HG03066 (cell line): ENCODE measurements around the gene CPA3.
A peak's percentile ranks its signal among the peaks of the same experiment; 100 is the strongest.

Source experiments
- ATAC-seq: cut with Tn5 transposase; IDR thresholded peaks from one replicate; pipeline ENCODE4 v1.9.1; 2021; ENCODE audit warnings: low read depth; ENCODE audit not compliant: unreplicated experiment

The CPA3 gene

DNA sequence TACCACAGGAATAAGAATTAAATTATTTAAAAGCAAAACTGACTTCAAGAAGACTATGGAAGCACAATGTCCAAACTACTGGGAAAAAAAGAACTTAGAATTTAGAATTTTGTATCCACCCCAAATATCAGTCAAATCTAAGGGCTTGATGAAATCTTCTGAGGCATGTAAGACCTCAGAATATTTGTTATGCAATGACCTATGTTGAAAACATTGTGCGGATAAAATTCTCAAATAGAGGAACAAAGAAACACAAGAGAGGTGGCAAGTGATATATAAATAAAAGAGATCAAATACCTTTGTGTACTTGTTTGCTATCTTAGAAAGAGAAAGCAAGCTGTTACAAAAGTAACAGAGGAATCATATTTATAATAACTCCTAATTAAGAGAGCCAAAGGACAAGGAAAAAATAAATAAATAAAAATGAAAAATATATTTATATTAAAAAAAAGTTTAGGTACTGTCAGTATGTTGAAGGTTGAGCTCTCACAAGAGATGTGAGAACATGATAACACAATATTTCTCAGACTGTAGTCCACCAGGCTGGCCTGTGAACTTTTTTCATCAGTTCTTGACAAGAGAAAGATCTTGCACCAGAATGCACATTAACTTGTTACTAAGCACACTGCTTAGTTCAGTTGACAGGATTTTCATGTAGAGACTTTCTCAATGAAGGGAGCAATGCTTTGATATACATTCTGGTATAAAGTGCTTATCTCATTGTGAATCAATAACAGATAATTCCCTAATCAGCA lies 50.0 kb downstream of the CPA3 start:
- ATAC-seq, result no peak

DNA sequence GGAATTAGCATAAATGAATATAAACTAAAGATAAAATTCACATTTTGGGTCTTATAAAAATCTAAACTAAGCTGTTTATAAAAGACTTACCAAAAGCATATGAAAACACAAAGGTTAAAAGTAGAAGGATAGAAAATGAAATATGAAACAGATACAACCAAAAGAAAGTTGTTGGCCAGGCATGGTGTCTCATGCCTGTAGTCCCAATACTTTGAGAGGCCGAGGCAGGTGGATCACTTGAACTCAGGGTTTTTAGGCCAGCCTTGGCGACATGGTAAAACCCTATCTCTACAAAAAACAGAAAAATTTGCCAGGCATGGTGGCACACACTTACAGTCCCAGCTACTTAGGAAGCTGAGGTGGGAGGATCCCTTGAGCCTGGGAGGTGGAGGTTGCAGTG lies 51.0 kb downstream of the CPA3 start:
- no peak for ATAC-seq

DNA sequence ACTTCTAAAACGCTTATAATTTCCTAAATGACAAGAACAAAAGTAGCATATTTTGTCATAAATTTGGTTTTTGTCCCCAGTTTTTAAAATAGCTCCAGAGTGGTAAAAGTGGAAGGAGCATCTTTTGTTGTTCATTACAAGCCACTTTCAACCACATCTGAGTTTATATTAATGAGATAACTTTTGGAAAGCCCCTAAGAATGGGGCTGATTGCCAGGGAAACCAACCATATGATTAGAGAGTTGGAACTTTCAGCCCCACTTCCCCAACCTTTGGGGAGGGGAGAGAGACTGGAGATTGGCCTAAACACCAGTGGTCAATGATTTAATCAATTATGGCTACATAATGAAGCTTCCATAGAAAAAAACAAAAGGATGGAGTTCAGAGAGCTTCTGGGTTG lies 57.4 kb downstream of the CPA3 start:
- no peak for ATAC-seq

DNA sequence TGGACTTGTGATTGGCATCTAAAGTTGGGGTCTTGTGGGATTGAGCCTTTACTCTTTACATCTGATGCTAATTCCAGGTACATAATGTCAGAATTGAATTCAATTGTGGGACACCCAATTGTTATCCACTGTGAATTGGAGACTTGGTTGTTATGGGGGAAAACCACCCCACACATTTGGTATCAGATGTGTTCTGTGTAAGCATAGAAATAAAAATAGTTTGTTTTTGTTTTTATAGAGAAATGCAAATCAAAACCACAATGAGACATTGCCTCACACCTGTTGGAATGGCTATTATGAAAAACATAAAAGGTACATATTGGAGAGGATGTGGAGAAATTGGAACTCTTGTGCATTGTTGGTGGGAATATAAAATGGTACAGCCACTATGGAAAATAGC lies 58.5 kb downstream of the CPA3 start:
- ATAC-seq, result no peak

DNA sequence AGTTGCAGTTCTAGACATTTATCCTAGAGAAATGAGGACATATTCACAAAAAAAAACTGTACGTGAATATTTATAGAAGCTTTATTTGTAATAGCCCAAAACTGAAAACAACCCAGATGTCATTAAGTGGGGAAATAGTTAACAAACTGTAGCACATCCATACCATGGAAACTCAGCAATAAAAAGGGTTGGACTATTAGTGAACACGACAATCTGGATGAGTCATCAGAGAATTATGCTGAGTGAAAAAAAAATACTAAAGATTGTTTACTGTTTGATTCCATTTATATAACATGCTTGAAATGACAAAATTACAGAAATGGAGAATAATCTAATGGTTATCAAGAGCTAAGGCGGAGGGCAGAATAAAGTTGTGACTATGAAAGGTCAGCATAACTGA lies 59.5 kb downstream of the CPA3 start:
- no peak for ATAC-seq

DNA sequence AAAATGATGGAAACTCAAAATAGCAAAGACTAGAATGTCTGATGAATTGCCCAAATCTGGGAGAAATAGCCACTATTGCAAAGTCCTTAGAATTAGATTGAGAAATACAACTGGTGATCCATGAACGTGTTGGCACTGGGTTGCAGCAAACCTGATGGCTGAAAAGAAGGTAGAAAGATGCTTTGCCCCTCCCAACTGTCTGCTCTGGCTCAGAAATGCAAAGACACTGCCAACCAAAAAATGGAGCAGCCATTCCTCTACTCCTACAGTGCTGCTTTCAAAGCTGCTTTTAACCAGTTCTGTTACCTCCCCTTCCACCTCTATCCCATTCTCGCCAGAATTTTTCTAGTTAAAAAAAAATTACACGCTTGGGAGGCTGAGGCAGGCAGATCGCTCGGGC lies 60.7 kb downstream of the CPA3 start:
- ATAC-seq, result no peak

DNA sequence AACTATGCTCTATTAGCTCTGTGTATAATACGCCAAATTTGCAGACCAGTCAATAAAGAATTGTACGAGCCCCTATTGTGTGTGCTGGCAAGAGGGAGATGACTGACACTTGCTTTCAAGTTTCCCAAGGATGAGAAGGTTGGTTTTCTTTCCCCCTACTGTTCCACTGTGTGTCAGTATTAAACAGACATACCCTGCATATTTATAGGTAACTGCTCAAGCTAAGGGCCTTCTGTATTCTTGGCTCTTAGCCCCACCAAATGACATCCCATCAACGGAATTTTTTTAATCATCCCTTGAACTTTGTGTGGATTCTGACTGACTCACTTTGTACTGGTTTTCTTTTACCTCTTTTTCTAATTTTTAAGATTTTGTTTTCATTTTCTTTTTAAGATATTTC lies 65.7 kb downstream of the CPA3 start:
- ATAC-seq, result no peak

DNA sequence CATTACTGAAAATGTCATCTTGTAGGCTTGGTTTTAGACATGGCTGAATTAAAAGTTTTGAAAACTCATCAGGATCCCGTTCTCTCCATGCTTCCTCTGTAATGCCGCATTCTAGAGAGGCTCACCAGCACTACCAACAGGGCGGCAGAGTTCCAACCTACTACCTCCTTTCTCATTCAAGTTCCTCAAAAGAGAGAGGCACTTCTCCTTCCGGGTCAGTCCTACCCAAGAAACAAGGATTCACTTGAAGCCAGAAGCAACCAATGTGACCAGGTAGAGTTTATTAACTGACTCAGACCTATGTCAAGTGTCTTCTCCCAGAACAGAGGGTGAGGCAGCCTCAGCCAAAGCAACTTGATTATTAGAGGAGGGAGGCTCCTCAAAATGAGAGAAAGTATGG lies 66.5 kb downstream of the CPA3 start:
- ATAC-seq, result no peak

DNA sequence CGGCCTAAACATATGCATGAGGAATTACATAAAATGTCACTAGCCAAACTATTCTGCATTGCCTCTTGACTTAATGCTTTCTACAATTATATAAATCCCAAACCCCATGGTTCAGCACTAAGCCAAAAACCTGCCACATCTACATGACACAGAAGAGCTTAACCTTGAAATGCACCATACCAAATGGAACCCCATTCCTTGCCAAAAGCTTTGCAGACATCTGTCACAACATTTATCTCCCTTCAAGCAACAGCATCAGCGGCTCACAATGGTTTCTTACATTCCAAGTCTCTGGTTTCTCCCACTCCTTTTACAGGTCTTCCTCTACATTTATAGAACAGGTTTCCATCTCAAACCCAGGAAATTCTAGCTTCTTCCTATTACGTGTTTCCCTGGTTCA lies 67.9 kb downstream of the CPA3 start:
- ATAC-seq, result no peak

DNA sequence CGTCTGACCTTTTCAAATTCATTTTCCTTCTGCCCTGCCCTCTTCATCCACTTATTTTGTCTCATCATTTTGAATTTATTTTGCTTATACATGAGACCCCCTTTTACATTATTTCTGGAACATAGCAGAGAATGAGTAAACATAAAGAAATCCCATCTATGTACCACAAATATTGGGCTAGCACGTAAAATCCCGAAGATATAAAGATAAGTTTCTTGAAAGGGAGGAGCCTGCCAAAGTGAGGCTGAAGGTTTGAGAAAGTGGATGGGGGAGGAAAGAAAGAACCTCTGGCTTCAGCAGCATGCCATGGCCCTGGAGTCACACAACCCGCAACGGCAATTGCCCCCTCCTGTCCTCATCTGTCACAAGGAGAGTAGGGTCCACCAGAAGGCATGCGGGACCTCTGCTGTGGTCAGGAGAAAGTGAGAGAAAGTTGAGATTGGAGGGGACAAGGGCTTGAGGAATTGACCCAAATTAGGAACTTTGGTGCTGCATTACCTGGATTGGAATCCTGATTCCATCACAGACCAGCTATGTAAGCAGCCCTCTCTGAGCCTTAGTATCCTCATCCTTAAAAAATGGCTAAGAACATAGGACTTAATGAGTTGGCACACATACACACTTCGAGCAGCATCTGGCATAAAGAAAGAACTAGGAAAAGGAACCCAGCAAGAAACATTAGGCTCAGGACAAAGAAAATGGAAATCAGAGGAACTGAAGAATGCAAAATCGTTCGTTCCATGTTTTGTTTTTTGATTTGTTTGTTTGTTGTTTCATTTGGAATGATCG lies 72.6 kb downstream of the CPA3 start:
- no peak for ATAC-seq

DNA sequence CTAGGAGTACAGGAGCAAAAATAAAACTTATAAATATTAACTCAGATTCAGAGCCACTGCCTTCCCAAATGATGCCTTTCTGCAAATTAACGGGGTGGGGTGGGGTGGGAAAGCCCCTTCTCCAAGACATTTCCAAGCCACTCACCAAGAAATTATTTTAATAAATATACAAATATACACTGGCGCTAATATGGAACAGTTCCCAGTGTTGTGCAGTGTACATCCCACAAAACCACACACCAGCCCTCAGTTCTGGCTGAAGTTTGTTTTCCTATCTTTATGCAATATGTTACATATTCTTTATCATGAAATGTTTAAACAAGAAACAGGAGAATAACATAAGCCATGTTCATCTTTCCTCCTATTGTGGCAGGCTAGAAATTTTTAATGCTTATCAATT lies 73.2 kb downstream of the CPA3 start:
- ATAC-seq, result no peak

DNA sequence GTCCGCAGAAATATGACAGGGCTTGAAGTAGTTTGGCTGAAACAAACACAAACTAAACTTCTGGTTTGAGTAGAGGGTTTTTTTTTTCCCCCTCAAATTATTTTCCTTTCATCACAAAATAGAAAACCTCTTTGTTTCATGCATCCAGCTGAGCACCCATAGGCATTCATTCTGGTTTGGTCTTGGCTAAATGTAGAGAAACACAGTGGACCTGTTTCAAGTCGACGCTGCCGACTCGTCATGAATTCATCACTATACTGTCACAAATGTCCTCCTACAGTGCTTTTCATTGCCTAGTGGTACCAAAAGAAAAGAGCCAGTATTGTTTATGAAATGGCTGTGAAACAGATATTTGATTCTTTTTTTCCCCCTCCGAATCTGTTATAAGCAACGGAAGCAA lies 73.8 kb downstream of the CPA3 start:
- no peak for ATAC-seq

DNA sequence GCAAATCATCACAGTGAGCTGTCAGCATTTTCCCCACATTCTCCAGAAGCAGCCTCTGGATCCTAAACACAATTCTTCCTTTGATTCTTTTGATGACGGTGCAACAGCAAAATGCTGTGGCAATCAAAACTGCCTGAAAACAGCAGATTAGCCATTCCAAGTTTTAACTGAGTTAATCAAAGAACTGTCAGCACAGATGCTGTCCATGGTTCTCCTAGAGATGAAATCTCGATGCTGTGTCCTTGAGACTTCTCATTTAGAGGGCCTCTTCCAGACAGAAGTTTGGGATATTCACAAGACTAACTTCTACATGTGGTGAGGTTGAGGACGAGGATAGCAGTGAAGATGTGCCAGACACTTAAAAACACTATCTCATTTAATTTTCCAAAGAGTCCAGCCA lies 75.9 kb downstream of the CPA3 start:
- ATAC-seq, result no peak

DNA sequence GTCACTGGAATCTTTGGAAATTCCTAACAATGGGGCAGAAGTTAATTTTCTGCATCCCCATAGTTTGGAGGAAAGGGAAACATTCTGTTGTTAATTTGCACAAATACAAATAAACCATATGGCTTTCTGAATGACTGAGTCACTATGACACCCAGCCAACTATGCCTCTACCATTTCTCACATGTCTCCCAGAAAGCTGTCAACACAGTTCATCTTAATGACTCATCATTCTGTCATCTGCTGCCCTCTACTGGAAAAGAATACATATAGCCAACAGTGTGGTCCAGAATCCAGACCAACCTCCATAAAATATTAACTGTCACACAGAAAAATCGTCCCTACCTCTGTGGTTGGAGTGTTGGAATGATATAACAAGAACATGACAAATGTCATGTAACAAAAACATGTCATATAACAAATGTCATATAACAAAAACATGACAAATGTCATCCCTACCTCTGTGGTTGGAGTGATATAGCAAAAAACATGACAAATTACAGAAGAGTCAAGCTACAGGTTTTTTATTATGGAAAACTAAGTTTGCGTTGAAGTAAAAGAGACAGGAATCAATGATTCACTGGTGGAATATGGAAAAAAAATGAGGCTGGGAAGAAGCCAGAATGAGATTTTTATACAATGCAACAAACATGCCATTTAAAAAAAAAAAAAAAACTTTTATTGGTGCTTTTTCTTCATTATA lies 78.6 kb downstream of the CPA3 start:
- ATAC-seq, result peak; percentile 95

DNA sequence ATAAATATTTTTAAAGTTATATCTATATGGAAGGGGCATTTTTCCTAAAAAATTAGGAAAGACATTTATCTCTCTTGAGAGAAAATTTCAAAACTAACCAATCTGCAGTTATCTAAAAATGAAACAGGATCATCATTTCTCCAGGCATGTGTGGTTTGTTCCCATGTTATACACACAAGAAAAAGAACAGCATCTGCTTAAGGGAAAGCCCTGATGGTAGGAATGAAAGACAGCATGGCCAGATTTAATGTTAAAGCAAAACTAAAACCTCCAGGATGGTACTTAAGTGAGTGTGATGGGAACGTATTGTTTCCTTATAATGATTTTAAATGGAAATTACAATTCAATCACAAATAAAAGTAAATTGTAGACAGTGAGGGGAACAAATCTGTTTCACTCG lies 80.0 kb downstream of the CPA3 start:
- ATAC-seq, result no peak
